GM23338 (cell line): ENCODE data around the gene KRT37.

ENCODE experiments used
- CREB1 ChIP-seq: fragments of 250-450 bp; sonication (Bioruptor Pico); IDR thresholded peaks from 2 replicates; pipeline ENCODE4 v1.5.0; 2020; ENCODE audit warnings: low read depth, mild to moderate bottlenecking, moderate library complexity
- EZH2phosphoT487 ChIP-seq: fragments of 200-600 bp; sonication (generic); IDR thresholded peaks from one replicate; pipeline ENCODE4 v1.8.1; 2018; ENCODE audit warnings: antibody characterized with exemption; ENCODE audit not compliant: unreplicated experiment
- POLR2AphosphoS5 ChIP-seq: IDR thresholded peaks from 2 replicates; pipeline ENCODE4 v1.6.1; 2016; ENCODE audit warnings: antibody characterized with exemption, low read depth
- ZNF331 ChIP-seq: fragments of 250-450 bp; sonication (Bioruptor Pico); IDR thresholded peaks from 2 replicates; pipeline ENCODE4 v1.5.0; 2020; ENCODE audit warnings: low read depth, mild to moderate bottlenecking, moderate library complexity
- TF ChIP-seq, protein P1 (sequence below), 2 experiments: fragments of 200-600 bp in 1 of 2; sonication (generic) in 1 of 2; conservative IDR thresholded peaks; 2 replicates each; pipeline versions ENCODE4 v1.5.1 to v1.6.1; 2016 to 2017; ENCODE audit warnings: antibody characterized with exemption in 2 of 2, low read depth in 2 of 2, mild to moderate bottlenecking in 2 of 2, moderate library complexity in 1 of 2
- TF ChIP-seq, protein P2 (sequence below): IDR thresholded peaks from 2 replicates; pipeline ENCODE4 v1.6.1; 2016; ENCODE audit warnings: antibody characterized with exemption

DNA sequence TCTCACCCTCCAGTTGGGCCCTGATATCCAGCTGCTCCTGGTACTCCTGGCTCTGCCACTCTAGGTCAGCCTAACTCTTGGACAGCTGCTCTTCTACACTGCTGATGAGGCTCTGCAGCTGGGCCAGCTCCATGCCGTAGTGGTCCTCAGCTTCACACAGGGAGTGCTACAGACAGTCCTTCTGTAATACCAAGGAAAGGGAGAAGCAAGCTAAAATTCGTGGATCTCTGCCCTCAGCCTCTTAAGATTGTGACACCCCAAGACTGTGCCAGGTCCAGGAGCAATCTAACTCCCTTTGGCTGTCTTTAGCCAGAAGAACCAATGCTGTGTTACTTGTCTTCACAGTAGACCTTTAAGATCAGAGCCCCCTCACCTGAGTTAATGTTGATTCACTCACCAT lies 24.1 kb upstream of the KRT37 start:
- no peak for TF ChIP-seq POLR2AphosphoS5
- TF ChIP-seq, protein P1, sequence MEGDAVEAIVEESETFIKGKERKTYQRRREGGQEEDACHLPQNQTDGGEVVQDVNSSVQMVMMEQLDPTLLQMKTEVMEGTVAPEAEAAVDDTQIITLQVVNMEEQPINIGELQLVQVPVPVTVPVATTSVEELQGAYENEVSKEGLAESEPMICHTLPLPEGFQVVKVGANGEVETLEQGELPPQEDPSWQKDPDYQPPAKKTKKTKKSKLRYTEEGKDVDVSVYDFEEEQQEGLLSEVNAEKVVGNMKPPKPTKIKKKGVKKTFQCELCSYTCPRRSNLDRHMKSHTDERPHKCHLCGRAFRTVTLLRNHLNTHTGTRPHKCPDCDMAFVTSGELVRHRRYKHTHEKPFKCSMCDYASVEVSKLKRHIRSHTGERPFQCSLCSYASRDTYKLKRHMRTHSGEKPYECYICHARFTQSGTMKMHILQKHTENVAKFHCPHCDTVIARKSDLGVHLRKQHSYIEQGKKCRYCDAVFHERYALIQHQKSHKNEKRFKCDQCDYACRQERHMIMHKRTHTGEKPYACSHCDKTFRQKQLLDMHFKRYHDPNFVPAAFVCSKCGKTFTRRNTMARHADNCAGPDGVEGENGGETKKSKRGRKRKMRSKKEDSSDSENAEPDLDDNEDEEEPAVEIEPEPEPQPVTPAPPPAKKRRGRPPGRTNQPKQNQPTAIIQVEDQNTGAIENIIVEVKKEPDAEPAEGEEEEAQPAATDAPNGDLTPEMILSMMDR (conservative IDR thresholded peaks at IDR 0.05; ENCODE audit: low read depth in 2 of 2) = no peak
- no peak for TF ChIP-seq EZH2phosphoT487
- TF ChIP-seq, protein P2, sequence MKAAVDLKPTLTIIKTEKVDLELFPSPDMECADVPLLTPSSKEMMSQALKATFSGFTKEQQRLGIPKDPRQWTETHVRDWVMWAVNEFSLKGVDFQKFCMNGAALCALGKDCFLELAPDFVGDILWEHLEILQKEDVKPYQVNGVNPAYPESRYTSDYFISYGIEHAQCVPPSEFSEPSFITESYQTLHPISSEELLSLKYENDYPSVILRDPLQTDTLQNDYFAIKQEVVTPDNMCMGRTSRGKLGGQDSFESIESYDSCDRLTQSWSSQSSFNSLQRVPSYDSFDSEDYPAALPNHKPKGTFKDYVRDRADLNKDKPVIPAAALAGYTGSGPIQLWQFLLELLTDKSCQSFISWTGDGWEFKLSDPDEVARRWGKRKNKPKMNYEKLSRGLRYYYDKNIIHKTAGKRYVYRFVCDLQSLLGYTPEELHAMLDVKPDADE = no peak
- TF ChIP-seq ZNF331 = no peak
- TF ChIP-seq CREB1 (CRISPR knock-in tag) = no peak
